Liver (tissue), 3 donors: ENCODE measurements around the gene ADA.

Experiments
- FOXA1 ChIP-seq: IDR thresholded peaks from 2 replicates; pipeline ENCODE4 v1.6.1; 2016; ENCODE audit warnings: antibody characterized with exemption
- GABPA ChIP-seq, 2 donors: IDR thresholded peaks in 1 of 2; conservative IDR thresholded peaks in 1 of 2; 2 replicates each; pipeline ENCODE4 v1.6.1; 2016; ENCODE audit warnings: antibody characterized with exemption in 2 of 2, mild to moderate bottlenecking in 1 of 2, moderate library complexity in 1 of 2
- HNF4A ChIP-seq, 2 donors: conservative IDR thresholded peaks; 2 replicates each; pipeline ENCODE4 v1.6.1; 2016; ENCODE audit warnings: antibody characterized with exemption in 2 of 2, mild to moderate bottlenecking in 2 of 2
- HNF4G ChIP-seq: IDR thresholded peaks from 2 replicates; pipeline ENCODE4 v1.6.1; 2016; ENCODE audit warnings: antibody characterized with exemption
- RXRA ChIP-seq, 2 donors: IDR thresholded peaks; 2 replicates each; pipeline ENCODE4 v1.6.1; 2017 to 2018; ENCODE audit warnings: antibody characterized with exemption in 2 of 2, mild to moderate bottlenecking in 1 of 2
- TAF1 ChIP-seq: conservative IDR thresholded peaks from 2 replicates; pipeline ENCODE4 v1.6.1; 2016; ENCODE audit warnings: antibody characterized with exemption, mild to moderate bottlenecking
- YY1 ChIP-seq: IDR thresholded peaks from 2 replicates; pipeline ENCODE4 v1.6.1; 2016; ENCODE audit warnings: antibody characterized with exemption, mild to moderate bottlenecking
- TF ChIP-seq, protein P1 (sequence below): IDR thresholded peaks from 2 replicates; pipeline ENCODE4 v1.6.1; 2016; ENCODE audit warnings: antibody characterized with exemption
- TF ChIP-seq, protein P2 (sequence below): fragments of 150-350 bp; IDR thresholded peaks from 2 replicates; pipeline ENCODE4 v1.5.1; 2017; ENCODE audit warnings: improper control_type of control experiment, low read depth, low read length; ENCODE audit not compliant: missing input control
- TF ChIP-seq, protein P3 (sequence below): IDR thresholded peaks from 2 replicates; pipeline ENCODE4 v1.6.1; 2016; ENCODE audit warnings: antibody characterized with exemption
- donor health status: healthy.
- donor health status: healthy.

DNA sequence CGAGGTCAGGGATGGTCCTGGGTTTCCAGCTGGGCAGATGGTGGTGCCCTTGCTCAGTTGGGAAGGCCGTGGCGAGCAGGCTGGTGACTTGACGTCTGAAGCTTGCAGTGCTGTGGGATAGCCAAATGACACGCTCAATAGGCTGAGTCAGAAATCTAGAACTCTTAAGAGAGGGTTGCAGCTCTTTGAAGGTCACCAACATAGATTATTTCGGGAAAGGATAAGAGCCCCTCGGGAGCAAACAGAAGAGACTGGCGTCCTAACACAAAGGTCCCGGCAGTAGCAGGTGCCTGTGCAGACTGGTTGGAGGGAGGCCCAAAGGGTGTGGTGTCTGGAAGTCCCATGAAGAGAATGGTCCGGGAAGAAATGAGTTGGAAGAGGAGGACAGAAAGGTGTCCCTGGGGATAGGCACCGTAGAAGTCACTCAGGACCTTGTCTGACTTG lies 50.7 kb downstream of the ADA start:
- no peak for TF ChIP-seq RXRA (IDR thresholded peaks at IDR 0.05)
- no peak for TF ChIP-seq GABPA (IDR thresholded peaks at IDR 0.05 in 1 of 2, conservative IDR thresholded peaks at IDR 0.05 in 1 of 2)
- TF ChIP-seq, protein P1, sequence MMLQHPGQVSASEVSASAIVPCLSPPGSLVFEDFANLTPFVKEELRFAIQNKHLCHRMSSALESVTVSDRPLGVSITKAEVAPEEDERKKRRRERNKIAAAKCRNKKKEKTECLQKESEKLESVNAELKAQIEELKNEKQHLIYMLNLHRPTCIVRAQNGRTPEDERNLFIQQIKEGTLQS = no peak
- TF ChIP-seq, protein P2, sequence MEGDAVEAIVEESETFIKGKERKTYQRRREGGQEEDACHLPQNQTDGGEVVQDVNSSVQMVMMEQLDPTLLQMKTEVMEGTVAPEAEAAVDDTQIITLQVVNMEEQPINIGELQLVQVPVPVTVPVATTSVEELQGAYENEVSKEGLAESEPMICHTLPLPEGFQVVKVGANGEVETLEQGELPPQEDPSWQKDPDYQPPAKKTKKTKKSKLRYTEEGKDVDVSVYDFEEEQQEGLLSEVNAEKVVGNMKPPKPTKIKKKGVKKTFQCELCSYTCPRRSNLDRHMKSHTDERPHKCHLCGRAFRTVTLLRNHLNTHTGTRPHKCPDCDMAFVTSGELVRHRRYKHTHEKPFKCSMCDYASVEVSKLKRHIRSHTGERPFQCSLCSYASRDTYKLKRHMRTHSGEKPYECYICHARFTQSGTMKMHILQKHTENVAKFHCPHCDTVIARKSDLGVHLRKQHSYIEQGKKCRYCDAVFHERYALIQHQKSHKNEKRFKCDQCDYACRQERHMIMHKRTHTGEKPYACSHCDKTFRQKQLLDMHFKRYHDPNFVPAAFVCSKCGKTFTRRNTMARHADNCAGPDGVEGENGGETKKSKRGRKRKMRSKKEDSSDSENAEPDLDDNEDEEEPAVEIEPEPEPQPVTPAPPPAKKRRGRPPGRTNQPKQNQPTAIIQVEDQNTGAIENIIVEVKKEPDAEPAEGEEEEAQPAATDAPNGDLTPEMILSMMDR = no peak
- TF ChIP-seq TAF1 = no peak
- TF ChIP-seq FOXA1 = no peak
- TF ChIP-seq HNF4G = no peak
- TF ChIP-seq, protein P3, sequence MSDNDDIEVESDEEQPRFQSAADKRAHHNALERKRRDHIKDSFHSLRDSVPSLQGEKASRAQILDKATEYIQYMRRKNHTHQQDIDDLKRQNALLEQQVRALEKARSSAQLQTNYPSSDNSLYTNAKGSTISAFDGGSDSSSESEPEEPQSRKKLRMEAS = no peak
- no peak for TF ChIP-seq HNF4A (conservative IDR thresholded peaks at IDR 0.05)
- no peak for TF ChIP-seq YY1
